ENCODE data around the gene SSBP2. TPM values are rescaled to one million over a fixed set of nuclear protein-coding genes. Genes with fewer than 3 reads are reported as not detected.

SSBP2 gene
- total RNA-seq, 3 donors from 2014 or later, result 3.5 to 5.0 (median 3.5) TPM

- H3K9me3 Mint-ChIP-seq, result no peaks in the 10 kb centered on the region
Measured at GRCh38 chr5:81371354-81371876, 379.5 kb downstream of the SSBP2 start.

DNA sequence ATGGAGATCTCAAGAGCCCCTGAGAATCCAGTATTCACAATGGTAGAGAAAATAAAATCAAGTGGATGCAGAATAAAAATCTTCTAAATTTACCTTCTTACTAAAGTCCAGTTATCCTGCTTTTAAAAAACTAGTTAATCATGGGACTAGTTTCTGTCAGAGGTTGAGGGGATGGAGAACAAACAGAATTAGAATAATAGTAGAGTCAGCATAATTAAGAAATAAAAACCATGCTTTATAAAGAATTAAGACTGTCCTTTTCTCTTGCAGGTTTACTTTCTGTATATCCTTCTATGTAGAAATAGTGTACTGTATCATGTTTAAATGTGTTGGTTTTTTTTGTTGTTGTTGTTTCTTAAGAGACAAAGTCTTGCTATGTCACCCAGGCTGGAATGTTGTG, 380.0 kb downstream of the SSBP2 start:
- no peak overlapping the region for H3K4me3 Mint-ChIP-seq
- H3K36me3 Mint-ChIP-seq (ENCODE audit: insufficient read depth), result no peaks in the 10 kb centered on the region
- H3K27me3 Mint-ChIP-seq (ENCODE audit: low read depth), result peaks cover 20% of the 10 kb centered on the region
- ATAC-seq (no peak), DNase-seq (no peak)
- H3K4me1 Mint-ChIP-seq (ENCODE audit: low read depth), result no peaks in the 10 kb centered on the region
- H3K9me3 Mint-ChIP-seq, result no peaks in the 10 kb centered on the region

More at GRCh38 chr5:81371354-81371876, 379.5 kb downstream of the SSBP2 start:
- ATAC-seq (no peak), DNase-seq (no peak)
- peaks cover 20% of the 10 kb centered on the region for H3K27me3 Mint-ChIP-seq (ENCODE audit: low read depth)
- no peaks in the 10 kb centered on the region for H3K36me3 Mint-ChIP-seq (ENCODE audit: insufficient read depth)
- H3K4me3 Mint-ChIP-seq, result no peak overlapping the region
- no peaks in the 10 kb centered on the region for H3K4me1 Mint-ChIP-seq (ENCODE audit: low read depth)

DNA sequence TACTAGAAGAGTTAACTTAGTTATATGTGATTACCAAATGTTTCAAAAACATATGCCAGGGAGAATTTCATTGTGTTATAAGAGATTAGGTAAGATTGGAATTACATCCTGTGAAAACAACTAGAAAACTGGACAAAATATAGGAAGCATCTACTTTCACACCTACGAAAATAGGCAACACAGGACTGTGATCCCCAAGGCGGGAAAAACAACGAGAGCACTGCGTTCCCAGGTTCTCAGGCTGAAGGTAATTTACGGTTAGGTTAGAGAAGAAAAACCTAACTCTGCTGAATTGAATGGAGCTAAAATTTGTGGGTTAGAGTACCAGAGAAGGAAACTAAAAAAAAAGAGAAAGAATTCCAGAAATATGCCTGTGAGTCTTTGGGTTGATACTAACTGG, 385.4 kb downstream of the SSBP2 start:
- DNase-seq (no peak), ATAC-seq (no peak)
- H3K9me3 Mint-ChIP-seq, result no peaks in the 10 kb centered on the region
- no peaks in the 10 kb centered on the region for H3K4me1 Mint-ChIP-seq (ENCODE audit: low read depth)
- H3K36me3 Mint-ChIP-seq (ENCODE audit: insufficient read depth), result no peaks in the 10 kb centered on the region
- no peak overlapping the region for H3K4me3 Mint-ChIP-seq
- no peaks in the 10 kb centered on the region for H3K27me3 Mint-ChIP-seq (ENCODE audit: low read depth)

- DNase-seq (no peak), ATAC-seq (no peak)
- no peaks in the 10 kb centered on the region for H3K36me3 Mint-ChIP-seq (ENCODE audit: insufficient read depth)
- no peak overlapping the region for H3K4me3 Mint-ChIP-seq
- no peaks in the 10 kb centered on the region for H3K4me1 Mint-ChIP-seq (ENCODE audit: low read depth)
- no peaks in the 10 kb centered on the region for H3K9me3 Mint-ChIP-seq
- peaks cover 2% of the 10 kb centered on the region for H3K27me3 Mint-ChIP-seq (ENCODE audit: low read depth)
Measured at GRCh38 chr5:81363093-81363871, 387.6 kb downstream of the SSBP2 start.

Other genes with a start within 250 kb of the SSBP2 start
- 1 to 10 TPM; 4.6 to 5.8 (median 5.3) TPM for gene ATG10, start 220.9 kb upstream of the SSBP2 start, total RNA-seq

Measured in activated T-cell treated with anti-CD3 and anti-CD28 coated beads, Interleukin-2, amount 50 U/mL, for 4 hours (primary cell).